Naive thymus-derived CD4-positive, alpha-beta T cell (primary cell): ENCODE data around the gene FUT4. TPM values are rescaled to one million over a fixed set of nuclear protein-coding genes. Genes with fewer than 3 reads are reported as not detected.
A peak's percentile ranks its signal among the peaks of the same experiment; 100 is the strongest.

Experiments
- ATAC-seq: fragments of 150-1000 bp; cut with Tn5 transposase; 2 replicates; pipeline ENCODE4 v1.10.0; 2021; ENCODE audit warnings: mild to moderate bottlenecking, moderate library complexity
- CTCF ChIA-PET: fragments of 350-600 bp; sonication (Branson Sonifier 250); formaldehyde crosslinking; loops from one replicate; lab custom pipeline; 2021; ENCODE audit warnings: antibody characterized with exemption; lab: Charles Lee
- POLR2A ChIA-PET: fragments of 350-600 bp; sonication (Branson Sonifier 250); formaldehyde crosslinking; loops from one replicate; lab custom pipeline; 2021; ENCODE audit warnings: antibody characterized with exemption, inconsistent platforms; lab: Charles Lee
- DNase-seq, 9 donors: peaks; one replicate each; pipeline versions ENCODE4 v3.0.0 to v3.0.0-alpha.2; 2020 to 2022; ENCODE audit warnings: mixed read lengths in 1 of 9
- H3K27ac ChIP-seq: one replicate; pipeline ENCODE4 v1.7.0; 2013; ENCODE audit warnings: mild to moderate bottlenecking, low read depth, low read length, moderate library complexity
- H3K27me3 ChIP-seq, 2 donors: one replicate each; pipeline ENCODE4 v1.7.0; 2013; ENCODE audit warnings: low read length in 2 of 2, mild to moderate bottlenecking in 2 of 2, moderate library complexity in 2 of 2; ENCODE audit not compliant: control insufficient read depth in 2 of 2, insufficient read depth in 2 of 2
- H3K36me3 ChIP-seq, 3 experiments: 1 replicate in 2 of 3; 2 replicates in 1 of 3; pipeline ENCODE4 v1.7.0; 2013; ENCODE audit warnings: low read length in 3 of 3, mild to moderate bottlenecking in 3 of 3, moderate library complexity in 1 of 3; ENCODE audit not compliant: insufficient read depth in 3 of 3, control insufficient read depth in 2 of 3
- H3K4me1 ChIP-seq, 2 donors: one replicate each; pipeline ENCODE4 v1.7.0; 2013; ENCODE audit warnings: low read length in 2 of 2, mild to moderate bottlenecking in 2 of 2, moderate library complexity in 1 of 2; ENCODE audit not compliant: control insufficient read depth in 2 of 2, insufficient read depth in 2 of 2
- H3K4me3 ChIP-seq: 2 replicates; pipeline ENCODE4 v1.7.0; 2013; ENCODE audit warnings: mild to moderate bottlenecking, low read length
- H3K9me3 ChIP-seq, 3 experiments: 1 replicate in 2 of 3; 2 replicates in 1 of 3; pipeline ENCODE4 v1.7.0; 2013; ENCODE audit warnings: low read length in 3 of 3; ENCODE audit not compliant: control insufficient read depth in 2 of 3
- H3K27ac Mint-ChIP-seq, 9 donors: one replicate each; pipeline ENCODE4 v1.8.0; 2020 to 2022; ENCODE audit warnings: mixed read lengths in 9 of 9, mild to moderate bottlenecking in 8 of 9, moderate library complexity in 5 of 9, inconsistent platforms in 2 of 9
- H3K27me3 Mint-ChIP-seq, 5 donors: one replicate each; pipeline ENCODE4 v1.8.0; 2021 to 2022; ENCODE audit warnings: mixed read lengths in 5 of 5, mild to moderate bottlenecking in 1 of 5
- H3K36me3 Mint-ChIP-seq, 5 donors: one replicate each; pipeline ENCODE4 v1.8.0; 2020 to 2022; ENCODE audit warnings: mixed read lengths in 5 of 5, mild to moderate bottlenecking in 3 of 5, inconsistent platforms in 1 of 5
- H3K4me1 Mint-ChIP-seq, 7 donors: one replicate each; pipeline ENCODE4 v1.8.0; 2020 to 2022; ENCODE audit warnings: mixed read lengths in 7 of 7, mild to moderate bottlenecking in 3 of 7, inconsistent platforms in 1 of 7
- H3K4me3 Mint-ChIP-seq, 10 donors: one replicate each; pipeline ENCODE4 v1.8.0; 2020 to 2022; ENCODE audit warnings: mild to moderate bottlenecking in 10 of 10, mixed read lengths in 10 of 10, moderate library complexity in 6 of 10, inconsistent platforms in 2 of 10
- H3K9me3 Mint-ChIP-seq, 11 donors: one replicate each; pipeline ENCODE4 v1.8.0; 2020 to 2022; ENCODE audit warnings: mixed read lengths in 11 of 11, mild to moderate bottlenecking in 4 of 11, inconsistent platforms in 1 of 11, moderate library complexity in 1 of 11
- intact Hi-C, 2 donors: fragments of 100-400 bp; cut with micrococcal nuclease; formaldehyde crosslinking; loops; one replicate each; pipeline ENCODE4 v1.15.1; 2023
- polyA plus RNA-seq, 2 donors: library from polyadenylated mRNA; unstranded; fragments of 300-500 nt; fragmentation: Illumina TruSeq; gene quantifications; one replicate each; pipeline ENCODE4 v1.2.3, GENCODE V29; 2021
- total RNA-seq, 6 experiments: library from RNA in 5 of 6; stranded (reverse) in 5 of 6; gene quantifications; 1 replicate in 5 of 6; 2 replicates in 1 of 6; pipeline ENCODE4 v1.2.3 and lab custom pipeline; 2021 to 2026

The FUT4 gene
- total and polyA plus RNA-seq, 7 experiments from 2014 or later = 1.4 to 10.2 (median 6.1) TPM

DNA sequence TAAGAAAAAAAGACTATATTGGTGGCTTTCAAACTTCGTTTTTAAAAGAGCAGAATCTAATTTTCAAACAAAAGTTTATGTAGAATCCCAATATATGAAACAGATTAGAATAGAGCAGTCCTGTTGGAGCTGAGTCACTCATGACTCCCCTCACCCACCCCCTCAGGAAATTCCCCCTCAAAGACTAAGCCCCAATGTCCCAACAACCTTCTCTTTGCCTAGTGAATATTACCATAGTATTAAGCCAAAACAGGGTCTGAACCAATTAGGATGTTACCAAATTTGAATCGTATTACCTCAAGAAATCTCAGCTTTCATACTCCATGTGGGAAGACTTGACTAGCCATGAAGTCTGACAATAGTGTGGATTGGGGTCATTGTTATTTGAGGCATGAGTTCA lies 15.6 kb downstream of the FUT4 start:
- H3K4me3 ChIP-seq = no peak overlapping the region
- no peaks in the 10 kb centered on the region for H3K27me3 ChIP-seq
- ChIA-PET POLR2A (no interaction called here), CTCF (interaction anchor here (1.4 kb wide), 1 partner anchor 18 kb away, joined by 3 read pairs; no protein-coding TSS in a partner anchor)
- H3K27ac ChIP-seq = no peak overlapping the region
- Mint-ChIP-seq H3K36me3 (peaks cover 0 to 4% (median 0%) of the 10 kb centered on the region in 5 donors), H3K27me3 (no peaks in the 10 kb centered on the region), H3K27ac (no peak overlapping the region), H3K9me3 (no peaks in the 10 kb centered on the region), H3K4me3 (no peak overlapping the region), H3K4me1 (peaks cover 0 to 8% (median 0%) of the 10 kb centered on the region in 7 donors)
- no peaks in the 10 kb centered on the region for H3K36me3 ChIP-seq
- intact Hi-C loops = no loop called here
- no peaks in the 10 kb centered on the region for H3K4me1 ChIP-seq
- no peak for ATAC-seq
- H3K9me3 ChIP-seq = no peaks in the 10 kb centered on the region
- DNase-seq = no peak

DNA sequence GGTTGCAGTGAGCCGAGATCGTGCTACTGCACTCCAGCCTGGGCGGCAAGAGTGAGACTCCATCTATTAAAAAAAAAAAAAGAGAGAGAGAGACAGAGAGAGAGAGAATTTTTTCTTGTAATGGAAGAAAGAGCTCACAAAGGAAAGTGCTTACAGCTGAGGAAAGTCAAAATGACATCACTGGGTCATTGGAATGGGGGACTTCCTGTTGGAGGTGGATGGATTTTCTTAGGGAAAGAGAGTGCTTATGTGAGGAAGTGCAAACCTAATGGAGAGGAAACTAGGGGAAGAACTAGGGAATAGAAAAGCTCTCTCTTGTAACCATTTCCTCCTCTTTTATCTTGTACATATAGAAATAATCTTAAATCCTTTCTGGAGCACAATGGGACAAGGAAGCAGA lies 17.1 kb downstream of the FUT4 start:
- Mint-ChIP-seq H3K4me1 (peaks cover 0 to 8% (median 0%) of the 10 kb centered on the region in 7 donors), H3K36me3 (peaks cover 0 to 4% (median 0%) of the 10 kb centered on the region in 5 donors), H3K27ac (no peak overlapping the region), H3K4me3 (no peak overlapping the region), H3K27me3 (peaks cover 0 to 1% (median 0%) of the 10 kb centered on the region in 5 donors), H3K9me3 (peaks cover 0 to 2% (median 0%) of the 10 kb centered on the region in 11 donors)
- ATAC-seq = no peak
- no peaks in the 10 kb centered on the region for H3K9me3 ChIP-seq
- H3K27ac ChIP-seq = no peak overlapping the region
- CTCF ChIA-PET = interaction anchor here (0.6 kb wide), 1 partner anchor 11 kb away, joined by 3 read pairs; no protein-coding TSS in a partner anchor
- no peak for DNase-seq
- H3K36me3 ChIP-seq = no peaks in the 10 kb centered on the region
- H3K4me1 ChIP-seq = no peaks in the 10 kb centered on the region
- H3K4me3 ChIP-seq = no peak overlapping the region
- POLR2A ChIA-PET = interaction anchor here (0.6 kb wide), 1 partner anchor 594 kb away, joined by 3 read pairs; no protein-coding TSS in a partner anchor
- no peaks in the 10 kb centered on the region for H3K27me3 ChIP-seq
- intact Hi-C loops = no loop called here

DNA sequence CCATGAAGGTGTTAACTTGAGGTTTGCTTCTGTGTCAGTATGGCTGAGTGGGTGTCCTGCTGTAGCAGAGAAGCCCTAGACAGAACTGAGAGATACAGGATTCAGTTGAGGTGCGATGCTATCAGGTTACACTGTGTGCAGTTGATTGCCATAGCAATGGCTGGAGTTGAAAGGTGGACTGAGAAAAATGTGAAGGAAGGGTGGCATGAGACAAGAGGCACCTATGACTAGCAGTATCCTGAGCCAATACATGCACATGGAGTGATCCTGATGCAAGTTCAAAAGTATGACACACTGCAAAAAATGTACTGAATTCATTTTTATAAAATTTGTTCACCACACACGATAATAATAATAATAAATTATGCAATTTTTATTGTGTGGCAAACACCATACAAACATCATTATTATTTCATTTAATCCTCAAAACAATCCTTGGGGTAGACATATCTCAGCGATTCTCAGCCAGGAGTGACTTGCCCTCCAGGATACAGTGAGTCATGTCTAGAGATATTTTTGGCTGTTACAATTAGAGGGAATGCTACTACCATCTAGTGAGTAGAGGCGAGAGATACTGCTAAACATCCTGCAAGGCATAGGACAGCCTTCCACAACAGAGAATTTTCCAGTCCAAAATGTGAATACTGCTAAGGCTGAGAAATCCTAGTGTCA lies 19.6 kb downstream of the FUT4 start:
- H3K27ac Mint-ChIP-seq = no peak overlapping the region
- intact Hi-C loops = loop anchor here in 1 of 2 donors (1.0 kb wide), 1 partner anchor 44 kb away; no protein-coding TSS in a partner anchor
- ATAC-seq (peak; percentile 42), DNase-seq (no peak)
- Histone ChIP-seq H3K27ac (no peak overlapping the region), H3K4me3 (no peak overlapping the region), H3K4me1 (no peaks in the 10 kb centered on the region), H3K36me3 (no peaks in the 10 kb centered on the region), H3K27me3 (no peaks in the 10 kb centered on the region), H3K9me3 (no peaks in the 10 kb centered on the region)
- H3K27me3 Mint-ChIP-seq = peaks cover 0 to 1% (median 0%) of the 10 kb centered on the region in 5 donors
- H3K9me3 Mint-ChIP-seq = peaks cover 0 to 4% (median 0%) of the 10 kb centered on the region in 11 donors
- H3K4me1 Mint-ChIP-seq = no peaks in the 10 kb centered on the region
- H3K4me3 Mint-ChIP-seq = no peak overlapping the region
- ChIA-PET POLR2A (no interaction called here), CTCF (no interaction called here)
- no peaks in the 10 kb centered on the region for H3K36me3 Mint-ChIP-seq

DNA sequence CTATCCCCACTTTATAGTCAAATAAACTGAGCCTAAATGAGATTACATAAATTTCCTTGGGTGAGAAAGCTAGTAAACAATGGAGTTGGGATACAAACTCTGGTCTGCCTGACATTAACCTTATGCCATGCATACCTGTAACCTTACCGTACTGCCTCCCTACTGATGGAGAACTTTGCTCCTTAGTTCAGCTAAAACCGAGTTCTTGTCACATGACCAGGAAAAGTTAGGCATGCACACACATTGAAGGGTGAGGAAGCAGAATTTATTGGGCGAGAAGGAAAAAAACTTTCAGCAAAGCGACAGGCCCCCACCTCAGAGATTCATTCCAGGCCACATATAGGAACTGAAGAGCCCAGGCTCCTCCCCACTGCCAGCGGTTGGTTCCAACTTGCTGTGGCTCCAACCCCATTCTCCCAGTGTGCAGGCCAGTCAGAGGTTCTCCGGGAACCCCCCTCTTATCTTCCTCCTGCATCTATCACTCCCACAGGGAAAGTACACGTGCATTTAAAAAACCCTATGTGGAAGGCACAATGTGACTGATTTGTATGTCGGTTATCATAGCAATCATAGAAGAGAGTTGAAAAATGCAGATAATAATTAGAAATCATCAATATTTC lies 20.2 kb downstream of the FUT4 start:
- Histone ChIP-seq H3K9me3 (no peaks in the 10 kb centered on the region), H3K36me3 (no peaks in the 10 kb centered on the region), H3K27me3 (no peaks in the 10 kb centered on the region), H3K4me1 (no peaks in the 10 kb centered on the region), H3K4me3 (no peak overlapping the region), H3K27ac (no peak overlapping the region)
- Mint-ChIP-seq H3K27me3 (peaks cover 0 to 1% (median 0%) of the 10 kb centered on the region in 5 donors), H3K4me3 (no peak overlapping the region), H3K9me3 (peaks cover 0 to 4% (median 0%) of the 10 kb centered on the region in 11 donors), H3K4me1 (no peaks in the 10 kb centered on the region), H3K27ac (no peak overlapping the region), H3K36me3 (no peaks in the 10 kb centered on the region)
- intact Hi-C loops = loop anchor here in 1 of 2 donors (1.0 kb wide), 1 partner anchor 45 kb away; no protein-coding TSS in a partner anchor
- no peak for DNase-seq
- no peak for ATAC-seq
- POLR2A ChIA-PET = no interaction called here
- CTCF ChIA-PET = no interaction called here

DNA sequence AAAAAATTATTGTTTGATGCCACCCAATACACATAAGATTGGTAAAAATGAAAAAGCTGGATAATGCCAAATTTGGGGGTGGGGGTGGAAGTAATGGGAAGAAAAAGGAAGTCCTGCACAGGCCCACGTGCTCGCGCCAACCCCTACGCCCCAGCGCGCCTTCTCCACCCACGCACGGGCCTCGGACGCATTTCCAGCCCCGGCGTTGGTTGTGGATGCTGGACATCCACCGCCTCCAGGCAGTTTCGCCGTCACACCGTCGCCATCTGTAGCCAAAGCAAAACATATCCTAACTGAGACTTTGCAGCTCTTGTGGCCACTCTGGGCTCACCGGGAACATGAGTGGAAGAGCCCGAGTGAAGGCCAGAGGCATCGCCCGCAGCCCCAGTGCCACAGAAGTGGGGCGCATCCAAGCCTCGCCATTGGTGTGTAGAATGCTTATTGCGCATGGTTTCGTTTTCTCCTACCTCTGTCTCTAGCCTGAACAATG lies 23.5 kb downstream of the FUT4 start, which contains the start of gene PIWIL4:
Gene PIWIL4, plus strand, starts transcription at position 188 of the 490 bp plus-strand sequence. Its CDS starts 151 bp downstream, at position 339.
- intact Hi-C loops = no loop called here
- peaks cover 0 to 4% (median 0%) of the 10 kb centered on the region in 11 donors for H3K9me3 Mint-ChIP-seq
- no peak within 1 kb of the TSS for H3K4me3 Mint-ChIP-seq
- ATAC-seq (no peak), DNase-seq (no peak)
- no peak within 1 kb of the TSS for H3K4me3 ChIP-seq
- no peak within 1 kb of the TSS for H3K27ac Mint-ChIP-seq
- no peak within 1 kb of the TSS for H3K27ac ChIP-seq
- H3K36me3 Mint-ChIP-seq = no peaks in the 10 kb centered on the region
- H3K27me3 ChIP-seq = no peaks in the 10 kb centered on the region
- ChIA-PET CTCF (no interaction called here), POLR2A (no interaction called here)
- H3K27me3 Mint-ChIP-seq = peaks cover 0 to 1% (median 0%) of the 10 kb centered on the region in 5 donors
- no peaks in the 10 kb centered on the region for H3K9me3 ChIP-seq
- no peaks in the 10 kb centered on the region for H3K4me1 ChIP-seq
- H3K4me1 Mint-ChIP-seq = no peaks in the 10 kb centered on the region
- H3K36me3 ChIP-seq = no peaks in the 10 kb centered on the region

DNA sequence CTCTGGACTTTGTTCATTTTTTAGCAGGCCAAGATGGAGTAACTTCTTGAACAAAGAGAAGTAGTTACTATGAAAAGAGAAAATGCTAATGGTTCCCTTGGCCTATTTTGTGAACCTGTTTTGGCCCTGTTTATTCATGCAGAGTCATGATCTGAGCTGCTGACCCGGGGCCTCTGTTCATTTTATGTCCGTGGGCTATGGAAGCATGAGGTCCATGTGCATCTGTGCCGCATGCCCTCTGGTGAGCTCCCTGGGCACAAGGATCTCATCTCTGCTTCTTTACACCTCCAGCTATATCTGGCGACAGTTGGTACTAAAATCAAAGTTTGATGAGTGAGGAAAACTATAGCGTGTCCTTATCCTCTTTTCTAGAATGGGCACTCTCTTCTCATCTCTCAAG lies 24.5 kb downstream of the FUT4 start:
- POLR2A ChIA-PET = no interaction called here
- Histone ChIP-seq H3K27me3 (no peaks in the 10 kb centered on the region), H3K4me1 (no peaks in the 10 kb centered on the region), H3K36me3 (no peaks in the 10 kb centered on the region), H3K27ac (no peak overlapping the region), H3K4me3 (no peak overlapping the region), H3K9me3 (no peaks in the 10 kb centered on the region)
- peaks cover 0 to 4% (median 0%) of the 10 kb centered on the region in 11 donors for H3K9me3 Mint-ChIP-seq
- no peak overlapping the region for H3K4me3 Mint-ChIP-seq
- H3K27me3 Mint-ChIP-seq = peaks cover 0 to 1% (median 0%) of the 10 kb centered on the region in 5 donors
- H3K27ac Mint-ChIP-seq = no peak overlapping the region
- ATAC-seq = no peak
- H3K4me1 Mint-ChIP-seq = no peaks in the 10 kb centered on the region
- intact Hi-C loops = no loop called here
- H3K36me3 Mint-ChIP-seq = no peaks in the 10 kb centered on the region
- DNase-seq = no peak
- CTCF ChIA-PET = no interaction called here
